Kidney (tissue), 14 donors: Measurements from ENCODE around the gene SSNA1. TPM values are rescaled to one million over a fixed set of nuclear protein-coding genes. Genes with fewer than 3 reads are reported as not detected.

ENCODE experiments used
- DNase-seq, 5 donors: peaks; one replicate each; pipeline ENCODE4 v3.0.0-alpha.2; 2013 to 2020
- FAIRE-seq: peaks from 2 replicates; lab custom pipeline; 2012; peaks lifted over from hg19 to GRCh38; lab: Jason Lieb, UNC
- H3K27ac ChIP-seq, 2 donors: one replicate each; pipeline ENCODE4 v1.7.0; 2013; ENCODE audit warnings: low read depth in 2 of 2, low read length in 2 of 2, inconsistent platforms in 1 of 2
- H3K27me3 ChIP-seq: one replicate; pipeline ENCODE4 v1.7.1; 2013; ENCODE audit warnings: low read length, inconsistent platforms; ENCODE audit not compliant: control insufficient read depth, insufficient read depth
- H3K36me3 ChIP-seq, 3 donors: one replicate each; pipeline versions ENCODE4 v1.7.0 to v1.7.1; 2013; ENCODE audit warnings: low read length in 3 of 3, control low read depth in 1 of 3, inconsistent platforms in 1 of 3; ENCODE audit not compliant: insufficient read depth in 3 of 3, control insufficient read depth in 2 of 3
- H3K4me1 ChIP-seq, 3 donors: one replicate each; pipeline versions ENCODE4 v1.7.0 to v1.7.1; 2013; ENCODE audit warnings: low read length in 3 of 3, inconsistent platforms in 1 of 3, low read depth in 1 of 3; ENCODE audit not compliant: control insufficient read depth in 2 of 3, insufficient read depth in 2 of 3
- H3K4me3 ChIP-seq, 3 donors: one replicate each; pipeline versions ENCODE4 v1.7.0 to v1.8.1; 2013; ENCODE audit warnings: low read length in 3 of 3, control low read depth in 1 of 3, inconsistent platforms in 1 of 3
- H3K9ac ChIP-seq, 3 donors: one replicate each; pipeline versions ENCODE4 v1.7.0 to v1.7.1; 2013; ENCODE audit warnings: low read length in 3 of 3, control low read depth in 1 of 3, inconsistent platforms in 1 of 3
- H3K9me3 ChIP-seq, 3 donors: one replicate each; pipeline versions ENCODE4 v1.7.0 to v1.7.1; 2013; ENCODE audit warnings: low read length in 3 of 3, control low read depth in 1 of 3, inconsistent platforms in 1 of 3; ENCODE audit not compliant: control insufficient read depth in 2 of 3, insufficient read depth in 1 of 3
- intact Hi-C: fragments of 100-400 bp; cut with DNase I; formaldehyde crosslinking; loops from one replicate; pipeline ENCODE4 v1.11.1; 2022
- polyA plus RNA-seq: library from polyadenylated mRNA; stranded (reverse); fragments of 350-450 nt; fragmentation: Illumina TruSeq; extraction: RNeasy Lipid Tissue Mini Kit (QIAGEN cat#74804); gene quantifications from one replicate; pipeline ENCODE4 v1.2.3, GENCODE V29; 2014; ENCODE audit warnings: low read depth, low replicate concordance; ENCODE audit not compliant: insufficient read depth
- total RNA-seq: library from RNA; stranded (reverse); fragmentation: NEBNext Ultra II Directional; extraction: Animal tissue kit (Norgen Biotek cat#: 25700); gene quantifications from one replicate; pipeline ENCODE4 v1.2.1, GENCODE V29; 2021
- TF ChIP-seq, protein P1 (sequence below): IDR thresholded peaks from 3 replicates; pipeline ENCODE4 v1.5.1; 2012; ENCODE audit warnings: mild to moderate bottlenecking, moderate library complexity, borderline replicate concordance; ENCODE audit not compliant: insufficient read depth; ENCODE audit errors: extremely low read depth
- donor health status: control.
- donor health status: control.
- donor health status: control.
- donor health status: control.
- donor health status: control.
- donor health status: DM: yes; HTN: yes; CAD: no.
- donor health status: Normal renal cell carcinoma (clear cell type).

The SSNA1 gene
- total and polyA plus RNA-seq, 2 donors from 2014 or later, result 52.5 to 131 TPM

DNA sequence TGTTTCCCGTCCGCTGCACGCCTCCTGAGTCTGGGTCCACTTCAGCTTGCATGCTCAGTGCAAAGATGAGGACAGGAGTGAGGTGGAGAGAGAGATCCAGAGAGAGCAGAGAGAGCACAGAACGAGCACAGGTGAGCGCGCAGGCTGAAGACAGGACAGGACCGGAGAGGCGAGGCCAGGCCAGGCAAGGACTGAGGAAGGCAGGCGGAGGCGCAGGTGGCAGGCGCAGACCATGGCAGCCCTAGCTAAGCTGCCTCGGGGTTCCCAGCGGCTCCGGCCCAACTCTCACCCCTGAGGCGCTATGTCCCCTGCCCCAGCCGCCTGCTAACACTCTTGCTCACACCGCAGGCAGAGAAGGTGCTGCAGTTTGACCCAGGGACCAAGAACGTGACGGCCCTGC, 39.8 kb upstream of the SSNA1 start:
- H3K36me3 ChIP-seq, result no peaks in the 10 kb centered on the region
- peaks cover 10% of the 10 kb centered on the region for H3K27me3 ChIP-seq
- H3K4me3 ChIP-seq, result no peak overlapping the region
- intact Hi-C loops, result no loop called here
- no peak for FAIRE-seq
- no peak overlapping the region for H3K9ac ChIP-seq
- TF ChIP-seq, protein P1, sequence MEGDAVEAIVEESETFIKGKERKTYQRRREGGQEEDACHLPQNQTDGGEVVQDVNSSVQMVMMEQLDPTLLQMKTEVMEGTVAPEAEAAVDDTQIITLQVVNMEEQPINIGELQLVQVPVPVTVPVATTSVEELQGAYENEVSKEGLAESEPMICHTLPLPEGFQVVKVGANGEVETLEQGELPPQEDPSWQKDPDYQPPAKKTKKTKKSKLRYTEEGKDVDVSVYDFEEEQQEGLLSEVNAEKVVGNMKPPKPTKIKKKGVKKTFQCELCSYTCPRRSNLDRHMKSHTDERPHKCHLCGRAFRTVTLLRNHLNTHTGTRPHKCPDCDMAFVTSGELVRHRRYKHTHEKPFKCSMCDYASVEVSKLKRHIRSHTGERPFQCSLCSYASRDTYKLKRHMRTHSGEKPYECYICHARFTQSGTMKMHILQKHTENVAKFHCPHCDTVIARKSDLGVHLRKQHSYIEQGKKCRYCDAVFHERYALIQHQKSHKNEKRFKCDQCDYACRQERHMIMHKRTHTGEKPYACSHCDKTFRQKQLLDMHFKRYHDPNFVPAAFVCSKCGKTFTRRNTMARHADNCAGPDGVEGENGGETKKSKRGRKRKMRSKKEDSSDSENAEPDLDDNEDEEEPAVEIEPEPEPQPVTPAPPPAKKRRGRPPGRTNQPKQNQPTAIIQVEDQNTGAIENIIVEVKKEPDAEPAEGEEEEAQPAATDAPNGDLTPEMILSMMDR, result no peak
- no peak for DNase-seq
- H3K27ac ChIP-seq, result no peak overlapping the region
- H3K4me1 ChIP-seq, result no peaks in the 10 kb centered on the region
- H3K9me3 ChIP-seq, result peaks cover 0 to 6% (median 0%) of the 10 kb centered on the region in 3 donors

DNA sequence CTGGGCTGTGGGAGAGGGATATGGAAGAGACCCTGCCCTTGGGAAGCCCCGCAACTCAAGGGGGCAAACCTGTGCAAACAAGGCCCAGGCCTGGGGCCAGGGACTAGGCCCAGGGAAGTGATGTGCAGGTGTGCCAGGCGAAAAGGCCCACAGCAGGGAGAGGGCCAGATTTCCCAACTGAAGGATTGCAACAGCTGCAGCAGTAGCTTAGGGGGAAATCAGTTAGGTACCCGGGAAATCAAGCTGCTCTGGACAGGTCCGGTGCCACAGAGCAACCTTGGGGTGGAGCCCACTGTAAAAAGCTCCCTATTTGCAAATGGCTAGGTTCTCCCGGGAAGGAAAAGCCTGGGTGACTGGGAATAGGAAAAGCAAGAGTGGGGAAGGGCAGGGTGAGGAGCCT, 39.1 kb upstream of the SSNA1 start:
- no peak overlapping the region for H3K9ac ChIP-seq
- peaks cover 10% of the 10 kb centered on the region for H3K27me3 ChIP-seq
- H3K9me3 ChIP-seq, result peaks cover 0 to 6% (median 0%) of the 10 kb centered on the region in 3 donors
- intact Hi-C loops, result no loop called here
- no peaks in the 10 kb centered on the region for H3K36me3 ChIP-seq
- H3K4me3 ChIP-seq, result no peak overlapping the region
- no peaks in the 10 kb centered on the region for H3K4me1 ChIP-seq
- TF ChIP-seq, protein P1, result no peak
- DNase-seq, result no peak
- no peak overlapping the region for H3K27ac ChIP-seq
- FAIRE-seq, result no peak

DNA sequence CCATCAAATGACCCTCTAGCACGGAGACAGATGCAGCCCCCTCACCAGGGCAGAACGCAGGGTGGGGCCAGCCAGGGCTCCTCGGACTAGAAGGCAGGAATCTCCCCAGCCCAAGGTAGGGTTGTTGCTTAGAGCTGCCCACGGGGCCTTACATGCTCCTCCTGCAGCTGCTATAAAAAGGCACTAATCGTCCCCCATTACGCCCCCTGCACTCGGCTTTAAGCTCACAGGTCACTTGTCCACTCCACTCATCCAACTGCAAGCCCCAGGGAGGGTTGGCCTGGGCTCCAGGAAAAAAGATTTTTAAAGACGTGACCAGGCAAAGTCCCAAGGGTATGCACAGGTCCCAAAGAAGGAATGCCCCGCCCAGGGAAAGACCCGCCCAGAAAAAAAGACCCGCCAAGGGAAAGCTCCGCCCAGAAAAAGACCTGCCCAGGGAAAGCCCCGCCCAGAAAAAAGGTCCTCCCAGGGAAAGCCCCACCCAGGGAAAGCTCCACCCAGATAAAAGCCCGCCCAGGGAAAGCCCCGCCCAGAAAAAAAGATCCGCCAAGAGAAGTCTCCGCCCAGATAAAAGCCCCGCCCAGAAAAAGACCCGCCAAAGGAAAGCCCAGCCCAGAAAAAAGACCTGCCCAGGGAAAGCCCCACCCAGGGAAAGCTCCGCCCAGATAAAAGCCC, 38.4 kb upstream of the SSNA1 start:
- no peak for FAIRE-seq
- H3K9ac ChIP-seq, result no peak overlapping the region
- no peaks in the 10 kb centered on the region for H3K36me3 ChIP-seq
- no peaks in the 10 kb centered on the region for H3K4me1 ChIP-seq
- no peak overlapping the region for H3K4me3 ChIP-seq
- DNase-seq, result no peak
- peaks cover 0 to 6% (median 0%) of the 10 kb centered on the region in 3 donors for H3K9me3 ChIP-seq
- peaks cover 10% of the 10 kb centered on the region for H3K27me3 ChIP-seq
- intact Hi-C loops, result no loop called here
- TF ChIP-seq, protein P1, result no peak
- H3K27ac ChIP-seq, result no peak overlapping the region
